Colonic mucosa (tissue), 4 donors: ENCODE results near the gene IFT57. TPM values are rescaled to one million over a fixed set of nuclear protein-coding genes. Genes with fewer than 3 reads are reported as not detected.
A peak's percentile ranks its signal among the peaks of the same experiment; 100 is the strongest.

Experiments
- DNase-seq: peaks from one replicate; pipeline ENCODE4 v3.0.0-alpha.2; 2020
- H3K27ac ChIP-seq: fragments of 200-600 bp; one replicate; pipeline ENCODE4 v1.8.0; 2021
- H3K27me3 ChIP-seq: fragments of 200-600 bp; one replicate; pipeline ENCODE4 v1.8.0; 2021
- H3K36me3 ChIP-seq: fragments of 200-600 bp; one replicate; pipeline ENCODE4 v1.8.0; 2021
- H3K4me1 ChIP-seq: fragments of 200-600 bp; one replicate; pipeline ENCODE4 v1.8.0; 2021; ENCODE audit warnings: mild to moderate bottlenecking
- H3K4me3 ChIP-seq: fragments of 200-600 bp; one replicate; pipeline ENCODE4 v1.8.0; 2021
- H3K9ac ChIP-seq, 2 donors: one replicate each; pipeline ENCODE4 v1.7.0; 2013; ENCODE audit warnings: control low read depth in 2 of 2, low read depth in 2 of 2, low read length in 2 of 2
- H3K9me3 ChIP-seq: fragments of 200-600 bp; one replicate; pipeline ENCODE4 v1.8.0; 2021
- intact Hi-C: fragments of 100-400 bp; cut with DNase I; formaldehyde crosslinking; loops from one replicate; pipeline ENCODE4 v1.14.1; 2022
- total RNA-seq, 2 donors: library from RNA; stranded (reverse); fragmentation: NEBNext Ultra II Directional in 1 of 2; extraction: Animal tissue kit (Norgen Biotek cat#: 25700) in 1 of 2; gene quantifications; one replicate each; pipeline ENCODE4 v1.2.1, GENCODE V29; 2021
- TF ChIP-seq, protein P1 (sequence below): fragments of 200-600 bp; IDR thresholded peaks from one replicate; pipeline ENCODE4 v1.8.0; 2022; ENCODE audit warnings: antibody characterized with exemption, mild to moderate bottlenecking
- donor health status: healthy.
- donor health status: DM: no; HTN: no; CAD: no.
- donor health status: DM: no; HTN: no; CAD: no.

IFT57 gene
- total RNA-seq, 2 donors from 2014 or later: 42.2 to 67.5 TPM

DNA sequence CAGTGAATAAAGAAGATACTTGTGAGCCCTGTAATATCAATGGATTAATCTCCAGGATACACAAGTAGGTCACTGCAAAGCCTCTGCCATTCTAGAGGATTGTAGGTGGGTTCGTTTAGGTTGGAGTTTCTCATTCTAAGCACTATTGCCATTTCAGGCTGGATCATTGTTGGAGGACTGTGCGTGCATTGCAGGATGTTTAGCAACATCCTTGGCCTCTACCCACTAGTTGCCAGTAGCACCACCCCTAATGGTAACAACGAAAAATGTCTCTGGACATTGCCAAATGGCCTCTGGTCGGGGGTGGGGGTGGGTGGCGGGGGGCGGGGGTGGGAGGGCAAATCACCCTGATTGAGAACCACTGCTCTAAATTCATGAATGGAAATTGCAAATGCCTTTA is 4.9 kb upstream of the IFT57 start:
- H3K4me3 ChIP-seq: no peak overlapping the region
- TF ChIP-seq, protein P1, sequence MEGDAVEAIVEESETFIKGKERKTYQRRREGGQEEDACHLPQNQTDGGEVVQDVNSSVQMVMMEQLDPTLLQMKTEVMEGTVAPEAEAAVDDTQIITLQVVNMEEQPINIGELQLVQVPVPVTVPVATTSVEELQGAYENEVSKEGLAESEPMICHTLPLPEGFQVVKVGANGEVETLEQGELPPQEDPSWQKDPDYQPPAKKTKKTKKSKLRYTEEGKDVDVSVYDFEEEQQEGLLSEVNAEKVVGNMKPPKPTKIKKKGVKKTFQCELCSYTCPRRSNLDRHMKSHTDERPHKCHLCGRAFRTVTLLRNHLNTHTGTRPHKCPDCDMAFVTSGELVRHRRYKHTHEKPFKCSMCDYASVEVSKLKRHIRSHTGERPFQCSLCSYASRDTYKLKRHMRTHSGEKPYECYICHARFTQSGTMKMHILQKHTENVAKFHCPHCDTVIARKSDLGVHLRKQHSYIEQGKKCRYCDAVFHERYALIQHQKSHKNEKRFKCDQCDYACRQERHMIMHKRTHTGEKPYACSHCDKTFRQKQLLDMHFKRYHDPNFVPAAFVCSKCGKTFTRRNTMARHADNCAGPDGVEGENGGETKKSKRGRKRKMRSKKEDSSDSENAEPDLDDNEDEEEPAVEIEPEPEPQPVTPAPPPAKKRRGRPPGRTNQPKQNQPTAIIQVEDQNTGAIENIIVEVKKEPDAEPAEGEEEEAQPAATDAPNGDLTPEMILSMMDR: no peak
- no peak for DNase-seq

DNA sequence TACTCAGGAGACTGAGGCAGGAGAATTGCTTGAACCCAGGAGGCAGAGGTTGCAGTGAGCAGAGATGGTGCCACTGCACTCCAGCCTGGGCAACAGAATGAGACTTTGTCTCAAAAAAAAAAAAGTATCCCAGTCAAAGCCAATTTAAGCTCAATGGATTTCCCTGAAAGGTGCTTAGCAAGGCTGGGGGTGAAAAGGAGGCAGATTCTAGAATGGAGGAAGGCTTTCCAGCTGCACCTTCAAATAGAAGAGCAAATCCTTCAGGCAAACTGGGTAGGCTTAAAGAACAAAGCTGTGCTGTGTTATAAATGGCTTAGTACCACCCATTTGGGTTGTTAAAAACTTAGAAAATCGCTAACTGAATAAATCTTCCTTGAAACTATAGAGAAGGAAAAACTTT is 3.0 kb upstream of the IFT57 start:
- Histone ChIP-seq H3K4me3 (no peak overlapping the region), H3K27me3 (no peaks in the 10 kb centered on the region), H3K36me3 (no peaks in the 10 kb centered on the region), H3K27ac (no peak overlapping the region), H3K4me1 (no peaks in the 10 kb centered on the region), H3K9ac (no peak overlapping the region), H3K9me3 (no peaks in the 10 kb centered on the region)
- TF ChIP-seq, protein P1: no peak
- intact Hi-C loops: no loop called here
- no peak for DNase-seq

More for the DNA sequence above, 4.9 kb upstream of the IFT57 start:
- no peaks in the 10 kb centered on the region for H3K9me3 ChIP-seq
- intact Hi-C loops: no loop called here
- no peaks in the 10 kb centered on the region for H3K4me1 ChIP-seq
- H3K9ac ChIP-seq: no peak overlapping the region
- no peak overlapping the region for H3K27ac ChIP-seq
- H3K27me3 ChIP-seq: no peaks in the 10 kb centered on the region
- no peaks in the 10 kb centered on the region for H3K36me3 ChIP-seq

- no peak for DNase-seq
- Histone ChIP-seq H3K36me3 (no peaks in the 10 kb centered on the region), H3K4me3 (no peak overlapping the region), H3K4me1 (no peaks in the 10 kb centered on the region), H3K9ac (peak overlapping the region in 1 of 2 donors; percentile 96), H3K27ac (no peak overlapping the region), H3K9me3 (no peaks in the 10 kb centered on the region), H3K27me3 (no peaks in the 10 kb centered on the region)
- TF ChIP-seq, protein P1: no peak
- intact Hi-C loops: no loop called here
These were observed 1.7 kb upstream of the IFT57 start for GRCh38 chr3:108223928-108224327.

DNA sequence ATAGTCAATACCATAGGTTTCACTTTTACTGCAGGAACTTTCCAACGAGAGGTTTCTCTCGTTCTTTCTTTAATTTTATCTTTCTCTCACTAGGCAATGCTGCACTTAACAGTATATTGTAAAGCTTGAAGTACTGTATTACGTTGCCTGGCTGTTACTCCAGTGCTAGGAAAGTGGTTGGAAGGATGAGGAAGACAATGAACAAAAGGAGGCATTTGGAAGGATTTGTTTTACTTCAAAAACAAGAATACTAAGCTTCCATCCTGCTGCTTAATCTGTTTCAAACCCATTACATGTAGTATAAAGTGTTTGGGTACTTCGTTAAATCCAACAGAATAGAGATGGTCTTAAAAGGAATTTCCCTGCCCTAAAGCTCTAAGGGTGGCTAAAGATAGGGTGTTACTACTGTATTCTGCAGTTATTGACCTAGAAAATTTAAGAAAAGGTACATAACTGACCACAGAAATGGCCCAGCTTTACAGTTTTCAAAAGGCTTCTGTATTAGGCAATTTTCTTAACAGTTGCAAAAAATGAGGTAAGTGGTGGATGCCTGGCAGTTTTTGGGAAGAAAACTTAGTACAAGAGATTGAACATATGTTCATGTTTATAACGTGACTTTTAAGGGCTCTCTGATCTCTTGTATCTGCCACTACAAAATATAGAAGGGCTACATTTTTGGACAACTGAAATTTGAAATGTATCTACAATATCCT is 785 bp upstream of the IFT57 start:
- intact Hi-C loops: no loop called here
- TF ChIP-seq, protein P1: no peak
- H3K4me1 ChIP-seq: no peaks in the 10 kb centered on the region
- DNase-seq: no peak
- peak overlapping the region; percentile 80 for H3K27ac ChIP-seq
- H3K9ac ChIP-seq: peak overlapping the region; percentile 81 to 96
- H3K36me3 ChIP-seq: no peaks in the 10 kb centered on the region
- no peaks in the 10 kb centered on the region for H3K9me3 ChIP-seq
- peak overlapping the region; percentile 65 for H3K4me3 ChIP-seq
- H3K27me3 ChIP-seq: no peaks in the 10 kb centered on the region

DNA sequence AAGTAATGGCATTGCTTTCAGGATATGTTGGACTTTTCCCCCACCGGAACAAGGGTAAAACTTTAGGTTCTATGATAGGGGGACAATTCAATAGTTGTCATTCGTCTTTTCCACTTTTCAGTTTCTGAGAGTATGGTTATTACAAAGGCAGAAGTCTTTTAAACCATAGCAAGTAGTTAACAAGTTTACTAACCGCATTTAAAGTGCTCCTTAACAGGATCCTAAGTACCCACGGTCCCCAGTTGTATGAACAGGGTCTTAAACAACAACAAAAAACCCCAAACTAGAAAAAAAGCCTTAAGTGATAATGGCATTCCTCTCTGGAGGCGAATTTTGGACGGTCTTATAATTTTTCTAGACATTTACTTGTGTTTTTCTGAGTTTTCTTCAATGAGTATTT is 831 bp downstream of the IFT57 start:
- H3K27me3 ChIP-seq: no peaks in the 10 kb centered on the region
- H3K9ac ChIP-seq: peak overlapping the region; percentile 81 to 96
- TF ChIP-seq, protein P1: no peak
- no peaks in the 10 kb centered on the region for H3K9me3 ChIP-seq
- peak overlapping the region; percentile 65 for H3K4me3 ChIP-seq
- H3K27ac ChIP-seq: peak overlapping the region; percentile 80
- no peaks in the 10 kb centered on the region for H3K36me3 ChIP-seq
- intact Hi-C loops: no loop called here
- DNase-seq: no peak
- no peaks in the 10 kb centered on the region for H3K4me1 ChIP-seq
